K562 (cell line): Measurements from ENCODE around the gene CDH3. TPM values are rescaled to one million over a fixed set of nuclear protein-coding genes. Genes with fewer than 3 reads are reported as not detected.

Source experiments
- C11orf30 ChIP-seq: fragments of 450-650 bp; IDR thresholded peaks from 2 replicates; pipeline ENCODE4 v1.6.1; 2016; ENCODE audit warnings: low read depth, mild to moderate bottlenecking
- CTBP1 ChIP-seq: fragments of 450-650 bp; IDR thresholded peaks from 2 replicates; pipeline ENCODE4 v1.6.1; 2016; ENCODE audit warnings: borderline replicate concordance
- CTCF ChIP-seq, 3 experiments: IDR thresholded peaks in 2 of 3; conservative IDR thresholded peaks in 1 of 3; 2 replicates each; pipeline ENCODE4 v1.5.1; 2011 to 2012; ENCODE audit warnings: low read length in 3 of 3, mild to moderate bottlenecking in 3 of 3, control low read depth in 2 of 3, improper control_type of control experiment in 1 of 3, inconsistent platforms in 1 of 3, low read depth in 1 of 3, mixed read lengths in 1 of 3, moderate library complexity in 1 of 3; ENCODE audit not compliant: insufficient read depth in 2 of 3
- KDM1A ChIP-seq, 2 experiments: fragments of 450-650 bp; IDR thresholded peaks; 2 replicates each; pipeline ENCODE4 v1.6.1; 2016; ENCODE audit warnings: mild to moderate bottlenecking in 2 of 2
- PBX2 ChIP-seq, 2 experiments: IDR thresholded peaks in 1 of 2; conservative IDR thresholded peaks in 1 of 2; 2 replicates each; pipeline ENCODE4 v1.6.1; 2016; ENCODE audit warnings: low read depth in 2 of 2, mild to moderate bottlenecking in 1 of 2, missing compliant biosample characterization in 1 of 2, missing genetic modification characterization in 1 of 2, moderate library complexity in 1 of 2
- SOX6 ChIP-seq: fragments of 450-650 bp; IDR thresholded peaks from 2 replicates; pipeline ENCODE4 v1.6.1; 2014; ENCODE audit warnings: mild to moderate bottlenecking
- polyA plus RNA-seq, 8 experiments: library from polyadenylated mRNA; depleted of rRNA in 4 of 8; stranded (reverse) in 5 of 8; unstranded in 3 of 8; fragments of >200 nt; fragmentation: Nextera tagmentation in 2 of 8; fragmentation: Illumina TruSeq in 1 of 8; extraction: Ambion mirVana in 2 of 8; extraction: Trizol in 1 of 8; gene quantifications; 2 replicates each; pipeline versions ENCODE4 v1.2.1 to v1.2.3, GENCODE V29; 2011 to 2014; ENCODE audit warnings: inconsistent platforms in 1 of 8, missing spikeins in 1 of 8
- total RNA-seq, 7 experiments: library from RNA; depleted of rRNA in 6 of 7; stranded (reverse); fragments of >200 nt in 6 of 7; fragmentation: Illumina TruSeq in 2 of 7; extraction: Trizol in 2 of 7; gene quantifications; 2 replicates each; pipeline versions ENCODE4 v1.2.1 to v1.2.3, GENCODE V29; 2011 to 2021; ENCODE audit warnings: low replicate concordance in 1 of 7

CDH3 gene
- total and polyA plus RNA-seq, 9 of the 15 experiments (the other 6 are each of a cell fraction or from before 2014, with no cell fraction given), result 0.06 to 0.09 TPM; not detected in 7

GRCh38 chr16:68728523-68728922 is 83.4 kb downstream of the CDH3 start (continued):
- TF ChIP-seq PBX2 (CRISPR knock-in tag; IDR thresholded peaks at IDR 0.05; ENCODE audit: low read depth) (no peak), PBX2 (tag; conservative IDR thresholded peaks at IDR 0.05; ENCODE audit: low read depth) (no peak), KDM1A (IDR thresholded peaks at IDR 0.05) (no peak), CTCF (IDR thresholded peaks at IDR 0.05 in 2 of 3, conservative IDR thresholded peaks at IDR 0.05 in 1 of 3; ENCODE audit: insufficient read depth in 2 of 3, low read depth in 1 of 3, low read length in 3 of 3) (no peak), SOX6 (peak; percentile 56; the same call in 1 of the 2 replicates), CTBP1 (peak; percentile 69; the same call in 1 of the 2 replicates), C11orf30 (0 out of 2 replicates have a peak, but pooled peaks have one; percentile 29)
